HepG2 (cell line): Measurements from ENCODE around the gene CACNB4.

ENCODE experiments used
- EZH2 ChIP-seq: conservative IDR thresholded peaks from 2 replicates; pipeline ENCODE4 v1.6.1; 2012; ENCODE audit warnings: mild to moderate bottlenecking, low read depth, low read length, moderate library complexity
- HNF4G ChIP-seq, 2 experiments: sonication (generic) in 1 of 2; formaldehyde crosslinking in 1 of 2; IDR thresholded peaks; 2 replicates each; pipeline versions ENCODE4 v1.4.0 to v1.6.1; 2011 to 2020; ENCODE audit warnings: borderline replicate concordance in 2 of 2, low read depth in 2 of 2, mild to moderate bottlenecking in 2 of 2, low read length in 1 of 2, missing genetic modification reagents in 1 of 2, moderate library complexity in 1 of 2
- SP2 ChIP-seq: sonication (generic); formaldehyde crosslinking; IDR thresholded peaks from 2 replicates; pipeline ENCODE4 v1.5.1; 2020; ENCODE audit warnings: mild to moderate bottlenecking, missing genetic modification reagents
- STAG1 ChIP-seq: sonication (generic); formaldehyde crosslinking; IDR thresholded peaks from 2 replicates; pipeline ENCODE4 v1.4.0; 2020; ENCODE audit warnings: missing genetic modification reagents
- ZNF263 ChIP-seq: sonication (generic); formaldehyde crosslinking; IDR thresholded peaks from 2 replicates; pipeline ENCODE4 v1.4.0; 2020; ENCODE audit warnings: missing genetic modification reagents
- ZNF512 ChIP-seq: sonication (generic); formaldehyde crosslinking; IDR thresholded peaks from 2 replicates; pipeline ENCODE4 v1.4.0; 2020; ENCODE audit warnings: mild to moderate bottlenecking, missing genetic modification reagents
- ZNF589 ChIP-seq: sonication (generic); formaldehyde crosslinking; conservative IDR thresholded peaks from 2 replicates; pipeline ENCODE4 v1.8.0; 2022; ENCODE audit warnings: mild to moderate bottlenecking, moderate library complexity, missing genetic modification reagents
- TF ChIP-seq, protein P1 (sequence below), 2 experiments: IDR thresholded peaks; 2 replicates each; pipeline ENCODE4 v1.6.1; 2011 to 2012; ENCODE audit warnings: low read length in 2 of 2, borderline replicate concordance in 1 of 2, low read depth in 1 of 2, mild to moderate bottlenecking in 1 of 2, moderate library complexity in 1 of 2

DNA sequence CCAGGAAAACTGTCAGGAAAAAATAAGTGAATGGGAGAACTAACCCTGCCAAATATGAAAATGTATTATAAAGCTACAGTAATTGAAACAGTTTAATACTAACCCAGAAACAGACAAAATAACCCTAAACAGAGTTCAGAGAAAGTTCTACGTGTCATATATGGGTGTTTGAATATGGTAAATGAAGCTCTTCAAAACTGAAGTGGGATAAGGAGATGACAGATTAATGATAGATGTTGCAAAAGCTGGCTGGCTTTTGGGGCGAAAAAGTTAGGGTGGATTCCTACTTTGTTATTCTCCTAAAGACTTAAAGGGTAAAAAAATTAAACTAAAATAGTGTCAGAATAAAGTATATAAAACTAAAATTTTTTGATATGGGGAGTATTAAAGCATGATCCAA lies 168.8 kb downstream of the CACNB4 start:
- TF ChIP-seq, protein P1, sequence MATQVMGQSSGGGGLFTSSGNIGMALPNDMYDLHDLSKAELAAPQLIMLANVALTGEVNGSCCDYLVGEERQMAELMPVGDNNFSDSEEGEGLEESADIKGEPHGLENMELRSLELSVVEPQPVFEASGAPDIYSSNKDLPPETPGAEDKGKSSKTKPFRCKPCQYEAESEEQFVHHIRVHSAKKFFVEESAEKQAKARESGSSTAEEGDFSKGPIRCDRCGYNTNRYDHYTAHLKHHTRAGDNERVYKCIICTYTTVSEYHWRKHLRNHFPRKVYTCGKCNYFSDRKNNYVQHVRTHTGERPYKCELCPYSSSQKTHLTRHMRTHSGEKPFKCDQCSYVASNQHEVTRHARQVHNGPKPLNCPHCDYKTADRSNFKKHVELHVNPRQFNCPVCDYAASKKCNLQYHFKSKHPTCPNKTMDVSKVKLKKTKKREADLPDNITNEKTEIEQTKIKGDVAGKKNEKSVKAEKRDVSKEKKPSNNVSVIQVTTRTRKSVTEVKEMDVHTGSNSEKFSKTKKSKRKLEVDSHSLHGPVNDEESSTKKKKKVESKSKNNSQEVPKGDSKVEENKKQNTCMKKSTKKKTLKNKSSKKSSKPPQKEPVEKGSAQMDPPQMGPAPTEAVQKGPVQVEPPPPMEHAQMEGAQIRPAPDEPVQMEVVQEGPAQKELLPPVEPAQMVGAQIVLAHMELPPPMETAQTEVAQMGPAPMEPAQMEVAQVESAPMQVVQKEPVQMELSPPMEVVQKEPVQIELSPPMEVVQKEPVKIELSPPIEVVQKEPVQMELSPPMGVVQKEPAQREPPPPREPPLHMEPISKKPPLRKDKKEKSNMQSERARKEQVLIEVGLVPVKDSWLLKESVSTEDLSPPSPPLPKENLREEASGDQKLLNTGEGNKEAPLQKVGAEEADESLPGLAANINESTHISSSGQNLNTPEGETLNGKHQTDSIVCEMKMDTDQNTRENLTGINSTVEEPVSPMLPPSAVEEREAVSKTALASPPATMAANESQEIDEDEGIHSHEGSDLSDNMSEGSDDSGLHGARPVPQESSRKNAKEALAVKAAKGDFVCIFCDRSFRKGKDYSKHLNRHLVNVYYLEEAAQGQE (IDR thresholded peaks at IDR 0.05; ENCODE audit: borderline replicate concordance in 1 of 2, low read depth in 1 of 2, low read length in 2 of 2), result no peak
- no peak for TF ChIP-seq STAG1
- TF ChIP-seq ZNF589 (CRISPR knock-in tag), result no peak
- TF ChIP-seq HNF4G (IDR thresholded peaks at IDR 0.05; ENCODE audit: borderline replicate concordance, low read depth, low read length), result no peak
- no peak for TF ChIP-seq HNF4G (CRISPR knock-in tag; IDR thresholded peaks at IDR 0.05; ENCODE audit: borderline replicate concordance, low read depth)
- no peak for TF ChIP-seq SP2 (CRISPR knock-in tag)
- TF ChIP-seq EZH2, result no peak
- TF ChIP-seq ZNF263 (CRISPR knock-in tag), result no peak
- no peak for TF ChIP-seq ZNF512 (CRISPR knock-in tag)
